HepG2 (cell line): ENCODE results near the gene TUNAR. TPM values are rescaled to one million over a fixed set of nuclear protein-coding genes. Genes with fewer than 3 reads are reported as not detected.

Experiments used
- ATAC-seq: fragments of 200-7000 bp; cut with Tn5 transposase; 3 replicates; pipeline ENCODE4 v1.9.1; 2020; ENCODE audit warnings: mild to moderate bottlenecking, moderate library complexity
- BruUV-seq: library from RNA; stranded (reverse); fragments of 400-500 nt; replicated peaks from 2 replicates; lab custom pipeline; 2021; lab: Mats Ljungman, UMichigan
- CTCF ChIA-PET: fragments of 300-600 bp; formaldehyde crosslinking; extraction: SDS; loops from one replicate; lab custom pipeline; 2021; ENCODE audit warnings: low total read pairs, inconsistent platforms, low intra/inter-chr PET ratio; lab: Yijun Ruan, JAX
- POLR2A ChIA-PET: fragments of 350-600 bp; sonication (Branson Sonifier 250); formaldehyde crosslinking; loops from one replicate; lab custom pipeline; 2020; ENCODE audit warnings: antibody characterized with exemption, inconsistent platforms; lab: Yijun Ruan, JAX
- DNase-seq: peaks from one replicate; pipeline ENCODE4 v3.0.0-alpha.2; 2015; ENCODE audit warnings: low spot score
- FAIRE-seq: peaks from 3 replicates; lab custom pipeline; 2011; peaks lifted over from hg19 to GRCh38; lab: Jason Lieb, UNC
- H2AFZ ChIP-seq: one replicate; pipeline ENCODE4 v1.6.1; 2011; ENCODE audit warnings: low read length, inconsistent platforms
- H3K27ac ChIP-seq: fragments of 300-600 bp; 3 replicates; pipeline ENCODE4 v1.8.0; 2011; ENCODE audit warnings: mixed run types, mild to moderate bottlenecking, mixed read lengths, low read length, inconsistent platforms; ENCODE audit not compliant: insufficient read depth; ENCODE audit errors: extremely low read length
- H3K27me3 ChIP-seq, 2 experiments: fragments of 200-600 bp in 1 of 2; 2 replicates in 1 of 2; 3 replicates in 1 of 2; pipeline versions ENCODE4 v1.6.0 to v1.8.0; 2011; ENCODE audit warnings: low read length in 2 of 2, mild to moderate bottlenecking in 2 of 2, moderate library complexity in 2 of 2, inconsistent platforms in 1 of 2; ENCODE audit not compliant: insufficient read depth in 2 of 2, control insufficient read depth in 1 of 2
- H3K36me3 ChIP-seq, 2 experiments: fragments of 200-600 bp in 1 of 2; replicated peaks in 1 of 2; 2 replicates in 1 of 2; 3 replicates in 1 of 2; pipeline versions ENCODE4 v1.5.1 to v1.8.0; 2011; ENCODE audit warnings: low read length in 2 of 2, inconsistent platforms in 1 of 2; ENCODE audit not compliant: insufficient read depth in 2 of 2, control insufficient read depth in 1 of 2
- H3K4me1 ChIP-seq: 2 replicates; pipeline ENCODE4 v1.5.1; 2012; ENCODE audit warnings: low read length, inconsistent platforms; ENCODE audit not compliant: insufficient read depth
- H3K4me2 ChIP-seq: 2 replicates; pipeline ENCODE4 v1.6.0; 2011; ENCODE audit warnings: low read depth, low read length, inconsistent platforms
- H3K4me3 ChIP-seq, 3 experiments: fragments of 200-600 bp in 1 of 3; sonication (generic), shearing (Covaris generic) in 1 of 3; replicated peaks in 1 of 3; 2 replicates each; pipeline ENCODE4 v1.5.1; 2011 to 2016; ENCODE audit warnings: low read length in 3 of 3, inconsistent platforms in 2 of 3, low read depth in 2 of 3, mild to moderate bottlenecking in 2 of 3, control low read depth in 1 of 3, mixed read lengths in 1 of 3; ENCODE audit not compliant: insufficient read depth in 1 of 3
- H3K79me2 ChIP-seq: one replicate; pipeline ENCODE4 v1.6.1; 2011; ENCODE audit warnings: low read length, inconsistent platforms; ENCODE audit not compliant: insufficient read depth
- H3K9ac ChIP-seq: 2 replicates; pipeline ENCODE4 v1.6.0; 2011; ENCODE audit warnings: mild to moderate bottlenecking, low read depth, low read length, inconsistent platforms; ENCODE audit not compliant: insufficient read depth
- H3K9me3 ChIP-seq: 2 replicates; pipeline ENCODE4 v1.5.1; 2012; ENCODE audit warnings: mild to moderate bottlenecking, low read length
- H4K20me1 ChIP-seq: 2 replicates; pipeline ENCODE4 v1.6.0; 2011; ENCODE audit warnings: inconsistent platforms, mild to moderate bottlenecking, low read length, moderate library complexity; ENCODE audit not compliant: insufficient read depth
- ATF4 ChIP-seq, 2 experiments: fragments of 450-650 bp in 1 of 2; sonication (generic) in 1 of 2; formaldehyde crosslinking; IDR thresholded peaks; 2 replicates each; pipeline versions ENCODE4 v1.5.0 to v1.8.0; 2020 to 2022; ENCODE audit warnings: mild to moderate bottlenecking in 1 of 2, missing genetic modification reagents in 1 of 2
- EEA1 ChIP-seq: sonication (generic); formaldehyde crosslinking; IDR thresholded peaks from 2 replicates; pipeline ENCODE4 v1.5.1; 2020; ENCODE audit warnings: mild to moderate bottlenecking, missing genetic modification reagents, borderline replicate concordance
- SMC3 ChIP-seq: IDR thresholded peaks from 2 replicates; pipeline ENCODE4 v1.6.1; 2011; ENCODE audit warnings: low read length, improper control_type of control experiment
- SRF ChIP-seq: IDR thresholded peaks from 2 replicates; pipeline ENCODE4 v1.6.1; 2011; ENCODE audit warnings: mild to moderate bottlenecking, low read depth, low read length, moderate library complexity
- STAG1 ChIP-seq: sonication (generic); formaldehyde crosslinking; IDR thresholded peaks from 2 replicates; pipeline ENCODE4 v1.4.0; 2020; ENCODE audit warnings: missing genetic modification reagents
- TBP ChIP-seq: sonication (generic); formaldehyde crosslinking; IDR thresholded peaks from 2 replicates; pipeline ENCODE4 v1.5.0; 2020; ENCODE audit warnings: missing genetic modification reagents
- TFDP1 ChIP-seq: IDR thresholded peaks from 2 replicates; pipeline ENCODE4 v1.6.1; 2016; ENCODE audit warnings: missing compliant biosample characterization, missing genetic modification reagents, borderline replicate concordance
- USF2 ChIP-seq, 2 experiments: sonication (generic) in 1 of 2; formaldehyde crosslinking in 1 of 2; IDR thresholded peaks; 2 replicates each; pipeline versions ENCODE4 v1.5.1 to v1.6.1; 2011 to 2020; ENCODE audit warnings: borderline replicate concordance in 1 of 2, low read depth in 1 of 2, low read length in 1 of 2, mild to moderate bottlenecking in 1 of 2, missing genetic modification reagents in 1 of 2, moderate library complexity in 1 of 2
- ZNF101 ChIP-seq: sonication (generic); formaldehyde crosslinking; IDR thresholded peaks from 2 replicates; pipeline ENCODE4 v1.4.0; 2020; ENCODE audit warnings: mild to moderate bottlenecking, low read depth, missing genetic modification reagents, borderline replicate concordance
- ZNF256 ChIP-seq: sonication (generic); formaldehyde crosslinking; conservative IDR thresholded peaks from 2 replicates; pipeline ENCODE4 v1.4.0; 2020; ENCODE audit warnings: missing genetic modification reagents
- ZNF598 ChIP-seq: sonication (generic); formaldehyde crosslinking; IDR thresholded peaks from 2 replicates; pipeline ENCODE4 v1.5.1; 2020; ENCODE audit warnings: mild to moderate bottlenecking, missing genetic modification reagents, borderline replicate concordance
- ZNF768 ChIP-seq: sonication (generic); formaldehyde crosslinking; IDR thresholded peaks from 2 replicates; pipeline ENCODE4 v1.4.0; 2020; ENCODE audit warnings: missing genetic modification reagents
- ZNF891 ChIP-seq: sonication (generic); formaldehyde crosslinking; IDR thresholded peaks from 2 replicates; pipeline ENCODE4 v1.5.0; 2020; ENCODE audit warnings: mild to moderate bottlenecking, missing genetic modification reagents
- ZSCAN12 ChIP-seq: sonication (generic); formaldehyde crosslinking; IDR thresholded peaks from 2 replicates; pipeline ENCODE4 v1.9.0; 2021; ENCODE audit warnings: mild to moderate bottlenecking, missing genetic modification reagents
- WGBS: methylation state at CpG from one replicate; pipeline ENCODE4 v1.1.6; 2017; ENCODE audit warnings: low lambda C conversion rate; 5-methylcytosine and 5-hydroxymethylcytosine counted together
- in situ Hi-C: cut with HindIII; loops from 2 replicates; pipeline ENCODE4 v1.10.0; 2017; ENCODE audit warnings: low pct_unique_long_range_greater_than_20kb; ENCODE audit not compliant: extremely low pct_ligation_motif_present
- intact Hi-C: fragments of 100-400 bp; cut with micrococcal nuclease; formaldehyde crosslinking; loops from one replicate; pipeline ENCODE4 v1.10.0; 2022; ENCODE audit not compliant: unreplicated experiment
- polyA plus RNA-seq, 8 experiments: library from polyadenylated mRNA; depleted of rRNA in 3 of 8; stranded (reverse) in 7 of 8; unstranded in 1 of 8; fragments of >200 nt; fragmentation: Illumina TruSeq in 4 of 8; extraction: Trizol in 4 of 8; gene quantifications; 2 replicates each; pipeline versions ENCODE4 v1.2.1 to v1.2.3, GENCODE V29; 2011 to 2016; ENCODE audit warnings: low read depth in 4 of 8, missing spikeins in 1 of 8, mixed read lengths in 1 of 8; ENCODE audit not compliant: insufficient read depth in 1 of 8
- total RNA-seq, 5 experiments: library from RNA; depleted of rRNA; stranded (reverse); fragments of >200 nt; fragmentation: Illumina TruSeq; extraction: Trizol; gene quantifications; 2 replicates each; pipeline ENCODE4 v1.2.3, GENCODE V29; 2016; ENCODE audit warnings: low read depth in 1 of 5

The TUNAR gene
- total and polyA plus RNA-seq, 2 of the 13 experiments (the other 11 are each of a cell fraction or from before 2014, with no cell fraction given) = not detected

GRCh38 chr14:95892142-95892541 lies 15.5 kb downstream of the TUNAR start:
- Histone ChIP-seq H3K9ac (no peak overlapping the region), H3K4me1 (no peaks in the 10 kb centered on the region), H3K4me3 (no peak overlapping the region), H3K79me2 (no peaks in the 10 kb centered on the region), H4K20me1 (no peaks in the 10 kb centered on the region), H3K9me3 (no peaks in the 10 kb centered on the region), H3K36me3 (no peaks in the 10 kb centered on the region), H3K4me2 (no peak overlapping the region), H2AFZ (no peak overlapping the region), H3K27ac (no peak overlapping the region), H3K27me3 (peaks cover 1 to 57% of the 10 kb centered on the region in 2 experiments; a peak in 3 of 5 replicates)
- intact Hi-C loops (no loop called here), in situ Hi-C loops (no loop called here)
- ChIA-PET CTCF (no interaction called here), POLR2A (no interaction called here)
- no peak for FAIRE-seq
- 40% methylated on average over 8 of the region's 11 CpGs for WGBS
- BruUV-seq = no TSS peak
- no peak for TF ChIP-seq TFDP1
- no peak for TF ChIP-seq SRF
- no peak for TF ChIP-seq ZNF101 (CRISPR knock-in tag)
- TF ChIP-seq ZSCAN12 (CRISPR knock-in tag) = no peak
- TF ChIP-seq ZNF891 (CRISPR knock-in tag) = no peak
- no peak for ATAC-seq
- DNase-seq = no peak

GRCh38 chr14:95895720-95896119 lies 19.1 kb downstream of the TUNAR start:
- intact Hi-C loops = no loop called here
- Histone ChIP-seq H3K27ac (no peak overlapping the region), H3K9ac (no peak overlapping the region), H3K9me3 (no peaks in the 10 kb centered on the region), H3K27me3 (peaks cover 0 to 53% of the 10 kb centered on the region in 2 experiments; a peak in 3 of 5 replicates), H3K4me1 (no peaks in the 10 kb centered on the region), H4K20me1 (no peaks in the 10 kb centered on the region), H3K4me3 (no peak overlapping the region), H3K36me3 (no peaks in the 10 kb centered on the region), H3K4me2 (no peak overlapping the region), H2AFZ (no peak overlapping the region), H3K79me2 (no peaks in the 10 kb centered on the region)
- POLR2A ChIA-PET = no interaction called here
- CTCF ChIA-PET = interaction anchor here (2.1 kb wide), 1 partner anchor 98 kb away, joined by 11 read pairs; no protein-coding TSS in a partner anchor
- no TSS peak for BruUV-seq
- WGBS = 2% methylated on average over 10 of the region's 10 CpGs
- peak; percentile 18 for DNase-seq
- peak; percentile 56 for FAIRE-seq
- ATAC-seq = peak; percentile 90
- in situ Hi-C loops = no loop called here
- no peak for TF ChIP-seq EEA1 (CRISPR knock-in tag)
- peak; percentile 32; the same call in 1 of the 2 replicates for TF ChIP-seq SMC3
- peak; percentile 88 for TF ChIP-seq ZNF768 (CRISPR knock-in tag)
- TF ChIP-seq TBP (CRISPR knock-in tag) = no peak
- TF ChIP-seq USF2 (IDR thresholded peaks at IDR 0.05; ENCODE audit: low read depth, low read length) = peak; percentile 34; the same call in 1 of the 2 replicates
- no peak; the same call in 1 of the 2 replicates for TF ChIP-seq USF2 (CRISPR knock-in tag; IDR thresholded peaks at IDR 0.05; ENCODE audit: borderline replicate concordance)
- no peak for TF ChIP-seq ZNF256
- no peak; the same call in 1 of the 2 replicates for TF ChIP-seq STAG1 (CRISPR knock-in tag)
- TF ChIP-seq ATF4 (CRISPR knock-in tag; IDR thresholded peaks at IDR 0.05) = no peak
- TF ChIP-seq ZNF598 (CRISPR knock-in tag) = no peak
